Non-pigmented ciliary epithelial cell (primary cell): ENCODE measurements around the gene ABHD1.

Experiments used
- DNase-seq: peaks from one replicate; pipeline ENCODE4 v3.0.0-alpha.2; 2010; ENCODE audit warnings: low read depth

ABHD1 gene

DNA sequence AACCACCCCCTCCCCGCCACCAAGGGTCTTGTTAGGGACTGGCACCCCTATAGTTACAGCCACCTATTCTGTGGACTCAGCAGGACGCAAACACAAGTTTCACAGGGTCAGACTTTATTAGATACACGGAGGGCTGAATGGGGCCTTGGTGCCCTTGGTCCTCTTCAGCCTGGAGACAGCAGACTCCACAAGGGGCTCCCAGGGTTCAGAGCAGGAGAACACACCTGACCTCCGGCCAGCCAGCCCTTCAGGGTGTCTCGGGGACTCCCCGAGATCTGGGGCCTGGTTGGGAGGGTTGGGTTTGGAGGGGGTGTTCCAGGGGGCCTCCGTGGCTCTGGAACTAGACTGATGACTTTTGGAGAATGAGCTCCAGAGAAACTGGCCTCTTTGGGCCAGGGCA is 13.1 kb downstream of the ABHD1 start:
- no peak for DNase-seq

- DNase-seq, result no peak
Measured at GRCh38 chr2:27137322-27137935, 13.8 kb downstream of the ABHD1 start.

DNA sequence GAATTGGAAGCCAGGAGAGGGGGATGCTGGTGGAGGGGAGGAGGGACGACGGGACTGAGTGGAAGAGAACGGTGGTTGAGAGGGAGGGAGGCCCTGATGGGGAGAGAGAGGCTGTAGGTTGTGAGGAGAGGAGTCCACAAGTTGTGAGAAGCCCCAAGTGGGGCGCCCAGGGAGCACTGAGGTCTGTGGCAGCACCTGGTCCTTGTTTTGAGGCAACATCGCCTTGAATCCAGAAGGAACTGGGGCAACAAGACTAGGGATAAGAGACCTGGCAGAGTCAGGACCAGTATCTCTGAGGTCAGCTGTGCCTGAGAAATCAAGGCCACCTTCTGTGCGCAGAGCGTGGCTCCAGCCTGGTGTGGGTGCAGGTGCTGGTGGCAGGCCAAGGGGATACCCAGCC is 14.5 kb downstream of the ABHD1 start:
- DNase-seq, result no peak

DNA sequence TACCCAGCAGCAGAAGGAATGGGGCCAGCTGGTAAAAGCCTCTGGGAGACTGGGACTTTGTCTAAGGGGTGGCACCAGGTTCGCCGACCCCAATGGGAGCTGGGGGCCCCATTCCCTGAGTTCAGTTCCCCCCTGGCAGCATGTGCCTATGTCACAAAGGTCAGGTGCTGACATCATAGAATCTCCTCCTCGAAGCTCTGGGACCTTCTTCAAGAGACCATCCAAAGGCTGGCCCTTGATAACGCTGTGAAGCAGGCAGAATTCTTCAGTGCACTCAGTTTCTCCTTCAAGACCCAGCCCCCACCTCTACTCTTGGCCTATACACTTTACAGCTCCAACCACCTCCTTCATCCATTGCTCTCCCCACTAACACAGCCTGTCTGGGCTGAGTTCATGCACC is 15.7 kb downstream of the ABHD1 start, which contains the start of gene PRR30:
TSS of gene PRR30 (minus strand) at position 101 of the 400 bp plus-strand sequence. CDS start 1,081 bp downstream, outside the sequence.
- DNase-seq, result no peak

GRCh38 chr2:27143285-27143684 is 19.7 kb downstream of the ABHD1 start:
- DNase-seq, result no peak

DNA sequence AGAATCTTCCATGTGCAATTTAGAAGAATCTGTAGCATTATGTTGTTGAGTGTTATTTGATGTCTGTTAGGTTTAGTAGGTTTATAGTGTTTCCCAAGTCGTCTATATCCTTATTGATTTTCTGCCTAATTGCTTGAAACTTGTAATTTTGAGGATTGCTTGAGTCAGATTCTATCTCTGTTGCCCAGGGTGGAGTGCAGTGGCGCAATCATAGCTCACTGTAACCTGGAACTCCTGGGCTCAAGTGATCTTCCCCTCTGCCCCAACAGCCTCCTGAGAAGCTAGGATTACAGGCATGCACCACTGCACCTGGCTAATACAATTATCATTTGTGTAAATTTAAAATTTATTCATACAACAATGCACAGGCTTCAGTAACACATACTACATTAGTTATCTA is 22.1 kb downstream of the ABHD1 start:
- DNase-seq, result no peak

DNA sequence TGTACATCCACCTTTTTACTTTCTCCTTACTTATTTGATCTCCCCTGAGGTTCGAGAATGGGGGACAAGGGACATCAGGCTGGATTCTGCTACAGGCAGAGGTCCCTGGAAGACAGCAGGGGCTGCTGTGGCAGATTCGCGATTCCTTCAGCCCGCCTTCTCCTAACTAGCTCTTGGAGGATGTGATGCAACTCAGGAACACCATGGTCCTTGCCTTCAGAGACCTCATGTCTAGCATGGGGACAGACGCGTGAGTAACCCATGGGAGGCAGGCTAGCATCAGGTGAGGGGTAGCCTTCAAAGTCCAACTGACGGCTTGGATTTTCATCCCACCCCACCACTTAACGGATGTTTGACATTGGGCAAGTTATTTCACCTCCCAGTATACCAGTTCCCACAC is 24.3 kb downstream of the ABHD1 start:
- no peak for DNase-seq

DNA sequence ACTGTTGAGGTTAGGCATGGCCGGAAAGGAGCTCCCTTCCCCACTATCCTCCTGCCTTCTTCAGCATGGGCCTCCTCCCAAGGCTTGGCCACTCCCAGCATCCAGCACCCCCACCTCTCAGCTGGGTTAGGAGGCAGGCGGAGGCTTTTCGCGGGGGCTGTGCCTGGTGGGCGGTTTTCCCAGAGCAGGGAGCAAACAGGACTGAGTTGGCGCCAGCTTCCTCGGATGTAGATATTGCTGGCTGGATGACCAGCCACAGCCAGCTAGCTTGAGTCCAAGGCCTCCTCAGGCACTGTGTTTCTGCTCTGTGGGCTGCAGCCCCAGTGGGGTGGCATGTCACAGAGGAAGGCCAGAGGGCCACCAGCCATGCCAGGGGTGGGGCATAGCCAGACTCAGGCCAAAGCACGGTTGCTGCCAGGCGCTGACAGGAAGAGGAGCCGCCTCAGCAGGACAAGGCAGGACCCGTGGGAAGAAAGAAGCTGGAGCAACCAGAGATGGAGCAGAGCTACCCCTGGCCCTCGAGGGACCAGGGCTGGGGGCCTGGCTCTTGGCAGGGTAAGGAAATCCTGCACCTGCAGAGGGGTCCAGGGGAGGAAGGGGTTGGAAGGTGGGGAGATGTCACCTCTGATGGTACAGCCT is 25.3 kb downstream of the ABHD1 start, which contains the start of gene TCF23:
TSS of gene TCF23 (plus strand) at position 204 of the 639 bp plus-strand sequence. CDS start at position 334, 130 bp downstream.
- no peak for DNase-seq

DNA sequence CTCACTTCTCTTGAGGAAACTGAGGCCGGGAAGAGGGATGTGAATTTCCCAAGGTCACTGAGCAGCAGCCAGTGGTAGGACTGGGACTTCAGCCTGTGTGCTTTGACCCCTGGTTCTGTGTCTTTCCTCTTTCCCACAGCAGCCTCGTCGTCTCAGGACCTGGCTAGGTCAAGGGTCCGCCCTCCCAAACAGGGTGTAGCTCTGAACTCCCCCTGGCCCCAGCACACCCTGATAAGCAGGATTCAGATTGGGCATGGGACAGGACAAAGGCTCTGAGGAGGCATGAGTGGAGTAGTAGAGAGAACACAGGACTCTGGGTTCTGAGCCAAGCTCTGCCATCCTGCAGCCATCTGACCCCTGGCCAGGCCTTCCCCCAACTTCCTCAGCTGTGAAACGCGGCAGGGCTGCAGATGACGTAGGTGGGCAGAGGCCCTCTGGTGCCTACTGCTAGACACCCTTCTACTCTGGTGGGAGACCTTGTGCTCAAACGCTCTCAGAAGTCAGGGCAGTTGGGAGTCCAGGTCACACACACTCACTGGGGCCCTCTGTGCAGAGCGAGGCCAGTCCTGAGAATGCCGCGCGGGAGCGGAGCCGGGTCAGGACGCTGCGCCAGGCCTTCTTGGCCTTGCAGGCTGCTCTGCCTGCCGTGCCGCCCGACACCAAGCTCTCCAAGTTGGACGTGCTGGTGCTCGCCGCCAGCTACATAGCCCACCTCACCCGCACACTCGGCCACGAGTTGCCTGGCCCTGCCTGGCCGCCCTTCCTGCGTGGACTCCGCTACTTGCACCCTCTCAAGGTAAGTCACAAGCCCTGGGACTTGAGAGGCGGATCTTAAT is 26.2 kb downstream of the ABHD1 start:
- DNase-seq, result no peak

- DNase-seq, result no peak
Measured at GRCh38 chr2:27150639-27151230, 27.1 kb downstream of the ABHD1 start.

GRCh38 chr2:27152102-27152795 is 28.6 kb downstream of the ABHD1 start:
- no peak for DNase-seq

GRCh38 chr2:27152796-27153464 is 29.3 kb downstream of the ABHD1 start:
- DNase-seq, result no peak

- DNase-seq, result no peak
Measured at GRCh38 chr2:27154488-27154887, 30.9 kb downstream of the ABHD1 start.

DNA sequence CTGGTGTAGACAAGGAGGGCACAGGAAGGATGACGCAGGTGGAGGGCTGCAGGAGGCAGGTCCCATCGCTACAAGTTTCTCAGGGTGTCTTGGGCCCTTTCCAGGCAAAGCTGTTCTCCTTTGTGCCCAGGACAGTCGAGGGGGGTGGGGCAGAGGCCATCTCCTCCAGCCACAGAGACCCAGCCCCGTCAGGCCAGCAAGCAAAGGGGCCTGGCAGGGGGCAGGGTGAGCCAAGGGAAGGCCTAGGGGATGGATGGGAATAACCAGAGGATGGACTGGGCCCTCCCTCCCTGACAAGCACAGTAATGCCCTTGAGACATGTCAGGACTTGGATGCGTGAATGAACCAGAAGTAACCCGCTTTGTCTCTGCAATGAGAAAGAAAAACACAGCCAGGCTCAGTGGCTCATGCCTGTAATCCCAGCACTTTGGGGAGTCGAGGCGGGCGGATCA is 31.5 kb downstream of the ABHD1 start:
- DNase-seq, result no peak

DNA sequence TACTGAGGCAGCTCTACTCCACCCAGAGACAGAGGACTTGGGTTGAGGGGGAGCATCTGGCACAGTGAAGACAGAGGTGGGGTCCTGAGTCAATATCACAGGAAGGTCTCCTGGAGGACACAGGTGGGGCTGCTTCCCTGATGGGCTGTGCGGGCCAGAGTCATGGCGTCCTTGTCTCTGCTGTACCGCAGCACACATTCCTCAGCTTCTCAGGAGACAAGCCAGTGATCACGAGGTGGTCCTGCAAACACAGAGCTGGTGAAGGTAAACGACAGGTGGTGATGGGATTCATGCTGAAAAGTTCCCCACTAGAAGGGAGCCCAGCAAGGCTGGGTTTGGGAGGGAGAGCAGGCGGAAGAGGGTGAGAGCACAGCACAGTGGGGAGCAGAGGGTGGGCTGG is 34.9 kb downstream of the ABHD1 start:
- DNase-seq, result no peak

DNA sequence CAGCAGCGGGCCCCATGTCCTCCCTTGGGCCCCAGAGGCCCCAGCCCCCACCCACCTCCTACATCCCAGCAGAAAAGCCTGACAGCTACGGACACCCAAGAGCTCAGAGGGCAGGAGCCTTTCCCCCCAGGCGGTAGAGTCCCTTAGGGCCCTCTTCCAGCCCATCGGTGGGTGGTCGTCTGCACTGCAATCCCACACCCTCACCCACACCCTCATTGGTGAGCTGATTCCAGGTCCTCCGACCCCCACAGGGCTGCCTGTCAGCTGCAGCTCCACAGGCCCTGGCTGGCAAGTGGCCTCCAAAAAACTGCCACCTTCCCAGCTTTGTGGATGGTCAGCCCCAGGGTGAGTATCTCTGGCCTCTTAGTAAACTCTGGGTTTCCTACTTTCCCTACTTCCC is 35.7 kb downstream of the ABHD1 start:
- DNase-seq, result no peak

GRCh38 chr2:27160191-27160590 is 36.6 kb downstream of the ABHD1 start:
- no peak for DNase-seq

DNA sequence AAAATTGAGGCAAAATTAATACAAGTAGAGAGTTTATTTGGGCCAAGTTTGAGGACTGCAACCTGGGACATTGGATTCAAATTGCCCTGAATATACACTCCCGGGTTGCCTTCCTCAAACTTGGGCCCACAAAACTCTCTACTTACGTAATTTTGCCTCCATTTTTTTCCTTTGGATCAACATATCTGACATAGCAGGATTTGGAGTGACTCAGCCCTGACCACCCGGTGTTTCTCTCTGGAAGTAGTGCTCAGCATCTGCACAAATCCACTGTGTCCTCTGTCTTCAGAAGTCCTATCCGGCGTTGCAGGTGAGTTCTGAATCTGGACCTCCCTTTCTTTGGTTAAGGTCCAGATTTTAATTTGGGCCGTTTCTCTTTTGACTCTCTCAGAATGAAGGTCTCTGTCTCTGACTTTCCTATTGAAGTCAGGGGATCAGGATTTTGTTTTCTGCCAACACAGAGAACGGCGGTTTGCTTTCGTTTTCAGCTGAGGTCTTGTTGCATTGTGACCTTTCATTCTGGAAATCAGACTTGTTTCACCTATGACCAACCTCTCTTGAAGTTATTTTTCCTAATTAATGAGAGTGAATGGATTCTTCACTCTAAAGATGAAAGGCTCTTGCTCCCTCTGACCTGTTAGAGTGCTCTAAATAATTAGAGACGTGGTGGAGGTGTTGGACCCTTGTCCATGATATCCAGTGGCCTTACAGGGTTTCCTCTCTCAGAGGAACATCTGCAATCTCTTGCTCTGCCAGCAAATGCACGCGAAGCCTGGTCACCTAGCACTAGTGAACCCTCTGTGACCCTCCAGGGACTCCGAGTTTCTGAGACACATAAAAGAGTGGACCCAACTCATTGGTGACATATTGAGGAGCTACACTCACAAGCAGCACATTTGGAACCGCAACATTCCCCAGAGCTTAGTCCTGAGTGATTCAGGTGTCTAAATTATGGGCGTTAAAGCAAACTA is 38.8 kb downstream of the ABHD1 start:
- DNase-seq, result no peak

- DNase-seq, result no peak
Measured at GRCh38 chr2:27164960-27165763, 41.5 kb downstream of the ABHD1 start.
